HG03095 (cell line): ENCODE data around the gene VWDE.

Experiments used
- ATAC-seq: cut with Tn5 transposase; IDR thresholded peaks from one replicate; pipeline ENCODE4 v1.9.1; 2021; ENCODE audit warnings: moderate library complexity; ENCODE audit not compliant: unreplicated experiment

VWDE gene

DNA sequence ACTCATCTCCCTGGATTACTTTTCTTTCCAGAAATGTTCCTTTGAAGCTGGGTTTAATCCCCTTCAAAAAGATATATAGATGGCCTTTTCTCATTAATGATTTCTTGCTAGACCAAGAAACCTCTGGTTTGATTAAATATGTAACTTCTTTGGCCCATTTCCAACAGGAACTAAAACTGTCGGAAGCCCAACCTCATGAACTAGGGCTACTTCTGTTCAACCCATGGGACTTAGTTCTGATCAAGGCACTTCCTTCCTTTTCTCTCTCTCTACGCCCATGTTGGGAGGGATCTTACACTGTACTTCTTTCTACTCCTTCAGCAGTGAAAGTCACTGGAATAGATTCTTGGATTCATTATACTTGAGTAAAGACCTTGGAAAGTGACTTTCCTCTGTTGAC lies 109.0 kb downstream of the VWDE start:
- no peak for ATAC-seq

DNA sequence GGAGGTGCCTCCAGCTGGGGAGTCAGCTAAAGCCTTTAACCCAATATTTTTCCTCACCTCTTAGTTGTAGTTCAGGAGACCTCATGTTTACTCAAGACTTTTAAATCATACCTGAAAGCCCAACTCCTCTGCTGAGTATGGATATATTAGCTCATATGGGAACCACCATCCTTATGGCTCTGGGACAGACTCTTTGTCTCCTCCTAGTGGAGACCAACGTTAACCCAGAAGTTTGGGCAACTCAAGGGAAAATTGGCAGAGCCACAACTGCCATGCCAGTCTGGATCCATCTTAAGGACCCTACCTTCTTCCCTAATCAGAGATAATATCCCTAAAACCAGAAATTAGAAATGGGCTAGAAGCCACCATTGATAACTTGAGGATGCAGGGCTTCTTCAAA lies 111.8 kb downstream of the VWDE start:
- no peak for ATAC-seq

DNA sequence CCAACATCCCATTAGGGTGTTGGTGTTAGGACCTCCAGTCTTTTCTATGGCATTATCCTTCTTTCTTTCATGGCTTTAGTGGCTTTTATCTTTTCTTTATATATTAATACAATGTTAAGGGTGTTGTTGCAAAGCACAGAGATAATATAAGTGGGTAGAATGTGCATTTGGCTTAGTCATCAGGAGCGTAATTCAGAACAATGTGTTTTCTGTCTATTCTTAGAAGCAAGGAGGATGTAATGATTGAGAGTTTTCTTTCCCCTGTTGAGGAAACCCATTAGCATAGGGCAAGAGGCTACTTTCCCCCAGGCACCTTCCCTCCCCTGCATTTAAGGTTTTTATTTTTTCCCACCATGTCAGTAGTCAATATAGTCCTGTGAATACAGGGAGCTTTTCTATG lies 112.9 kb downstream of the VWDE start:
- ATAC-seq: no peak

DNA sequence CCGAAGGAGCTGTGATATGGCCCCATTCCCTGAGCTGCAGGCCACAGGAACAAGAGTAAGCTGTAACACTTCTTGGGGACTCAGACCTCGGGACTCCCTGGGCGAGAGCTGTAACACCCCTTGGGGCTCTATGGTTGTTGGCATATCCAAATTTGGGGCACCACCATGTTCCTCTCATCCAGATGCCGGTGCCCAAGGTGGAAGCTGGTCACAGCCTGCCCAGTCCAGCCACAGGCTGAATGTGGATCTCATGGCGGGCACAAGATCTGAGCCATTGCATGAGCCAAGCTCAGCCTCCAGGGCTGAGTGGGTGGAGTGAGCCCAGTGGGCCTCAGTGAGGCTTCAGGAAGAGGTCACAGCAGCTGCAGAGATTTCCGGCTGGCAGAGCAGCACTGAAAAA lies 113.7 kb downstream of the VWDE start:
- ATAC-seq: no peak

DNA sequence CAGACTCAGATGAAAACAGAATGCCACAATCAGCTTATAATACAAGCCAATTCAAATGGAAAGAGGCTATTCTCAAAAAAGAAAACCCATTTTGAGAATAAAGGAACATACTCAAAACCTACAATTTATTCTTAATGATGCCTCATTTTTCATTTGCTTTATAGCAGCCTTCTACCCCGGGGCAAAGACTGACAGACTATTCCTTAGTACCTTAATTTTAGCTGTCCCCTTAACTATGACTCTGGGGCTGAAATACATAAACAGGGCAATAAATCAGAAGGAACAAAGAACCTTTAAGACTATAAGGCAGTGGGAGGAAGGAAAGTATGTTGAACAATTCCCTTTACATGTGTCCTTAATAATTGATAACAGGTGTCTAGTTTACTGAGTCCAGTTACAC lies 115.8 kb downstream of the VWDE start:
- no peak for ATAC-seq

DNA sequence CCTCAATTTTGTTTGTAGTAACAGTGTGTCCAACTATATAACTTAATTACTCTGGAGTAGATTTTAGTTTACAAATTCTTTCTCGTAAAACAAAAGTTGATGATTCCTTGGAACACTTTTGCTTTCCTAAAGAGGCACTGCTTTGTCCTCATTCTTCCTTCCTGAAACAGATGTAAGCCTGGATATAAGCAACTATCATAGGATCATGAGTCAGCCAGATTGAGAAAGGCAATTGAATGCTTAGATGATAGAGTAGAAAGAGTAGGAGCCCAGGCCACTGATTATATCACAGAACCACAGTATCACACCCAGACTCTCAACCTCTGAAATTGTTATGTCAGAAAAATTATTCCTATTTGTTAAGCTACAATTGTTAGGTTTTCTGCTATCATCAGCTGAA lies 122.6 kb downstream of the VWDE start:
- no peak for ATAC-seq
